ENCODE data around the gene TREM2.

- no peak for TF ChIP-seq CTCF (IDR thresholded peaks at IDR 0.05)
- no peak for TF ChIP-seq EZH2 (IDR thresholded peaks at IDR 0.05; ENCODE audit: borderline replicate concordance, insufficient read depth, low read depth, low read length, poor library complexity, severe bottlenecking)
These were observed 5.6 kb downstream of the TREM2 start for GRCh38 chr6:41157323-41157722.

All from B cell (primary cell).